B cell (primary cell): Measurements from ENCODE around the gene LACTB. TPM values are rescaled to one million over a fixed set of nuclear protein-coding genes. Genes with fewer than 3 reads are reported as not detected.

ENCODE experiments used
- ATAC-seq: fragments of 200-7000 bp; cut with Tn5 transposase; one replicate; pipeline ENCODE4 v1.10.0; 2021; ENCODE audit warnings: low read depth, mild to moderate bottlenecking, moderate number of reproducible peaks, moderate library complexity
- CTCF ChIA-PET: fragments of 350-600 bp; sonication (Branson Sonifier 250); formaldehyde crosslinking; loops from one replicate; lab custom pipeline; 2021; ENCODE audit warnings: antibody characterized with exemption, inconsistent platforms; lab: Charles Lee
- POLR2A ChIA-PET: fragments of 350-600 bp; sonication (Branson Sonifier 250); formaldehyde crosslinking; loops from one replicate; lab custom pipeline; 2021; ENCODE audit warnings: antibody characterized with exemption; lab: Charles Lee
- DNase-seq: peaks from one replicate; pipeline ENCODE4 v3.0.0; 2013
- H2AFZ ChIP-seq: 2 replicates; pipeline ENCODE4 v1.6.1; 2012; ENCODE audit warnings: mild to moderate bottlenecking, low read depth, low read length; ENCODE audit not compliant: insufficient read depth, poor library complexity, severe bottlenecking
- H3K27ac ChIP-seq, 2 donors: 1 replicate in 1 of 2; 2 replicates in 1 of 2; pipeline ENCODE4 v1.5.1; 2012 to 2013; ENCODE audit warnings: low read length in 2 of 2, mild to moderate bottlenecking in 2 of 2, moderate library complexity in 1 of 2
- H3K27me3 ChIP-seq, 4 experiments: fragments of 200-600 bp in 1 of 4; sonication (generic) in 1 of 4; replicated peaks in 1 of 4; 1 replicate in 2 of 4; 2 replicates in 2 of 4; pipeline versions ENCODE4 v1.6.1 to v1.7.0; 2013 to 2016; ENCODE audit warnings: low read length in 3 of 4, mild to moderate bottlenecking in 2 of 4, mixed read lengths in 1 of 4, moderate library complexity in 1 of 4; ENCODE audit not compliant: insufficient read depth in 4 of 4, control insufficient read depth in 3 of 4; ENCODE audit errors: control extremely low read depth in 1 of 4
- H3K36me3 ChIP-seq, 2 experiments: replicated peaks in 1 of 2; 1 replicate in 1 of 2; 2 replicates in 1 of 2; pipeline versions ENCODE4 v1.6.1 to v1.7.1; 2013; ENCODE audit warnings: low read length in 1 of 2; ENCODE audit not compliant: insufficient read depth in 2 of 2, control insufficient read depth in 1 of 2; ENCODE audit errors: control extremely low read depth in 1 of 2, extremely low read depth in 1 of 2
- H3K4me1 ChIP-seq, 2 donors: fragments of 200-600 bp in 1 of 2; sonication (generic) in 1 of 2; 1 replicate in 1 of 2; 2 replicates in 1 of 2; pipeline versions ENCODE4 v1.5.1 to v1.6.1; 2013 to 2017; ENCODE audit warnings: low read length in 2 of 2; ENCODE audit not compliant: control insufficient read depth in 2 of 2, insufficient read depth in 2 of 2
- H3K4me2 ChIP-seq: replicated peaks from 2 replicates; pipeline ENCODE3; 2012; ENCODE audit warnings: mild to moderate bottlenecking, low read depth, low read length; ENCODE audit not compliant: poor library complexity, severe bottlenecking
- H3K4me3 ChIP-seq, 5 experiments: fragments of 200-600 bp in 1 of 5; sonication (generic) in 1 of 5; 1 replicate in 3 of 5; 2 replicates in 2 of 5; pipeline versions ENCODE4 v1.5.1 to v1.7.0; 2011 to 2016; ENCODE audit warnings: low read length in 4 of 5, mild to moderate bottlenecking in 4 of 5, low read depth in 2 of 5, control low read depth in 1 of 5, moderate library complexity in 1 of 5; ENCODE audit not compliant: insufficient read depth in 1 of 5; ENCODE audit errors: control extremely low read depth in 1 of 5, extremely low read depth in 1 of 5
- H3K79me2 ChIP-seq: fragments of 200-600 bp; sonication (generic); one replicate; pipeline ENCODE4 v1.6.0; 2016; ENCODE audit warnings: low read length; ENCODE audit not compliant: control insufficient read depth, insufficient read depth
- H3K9ac ChIP-seq: fragments of 200-600 bp; sonication (generic); 2 replicates; pipeline ENCODE4 v1.6.1; 2017; ENCODE audit warnings: mild to moderate bottlenecking, low read length, moderate library complexity
- H3K9me3 ChIP-seq, 3 donors: one replicate each; pipeline versions ENCODE4 v1.6.1 to v1.7.1; 2013; ENCODE audit warnings: low read length in 2 of 3; ENCODE audit not compliant: control insufficient read depth in 2 of 3, insufficient read depth in 1 of 3; ENCODE audit errors: control extremely low read depth in 1 of 3
- H4K20me1 ChIP-seq: 2 replicates; pipeline ENCODE4 v1.6.0; 2012; ENCODE audit warnings: mild to moderate bottlenecking, low read length; ENCODE audit not compliant: insufficient read depth, control insufficient read depth, poor library complexity, severe bottlenecking
- H3K27ac Mint-ChIP-seq: one replicate; pipeline ENCODE4 v1.8.0; 2021; ENCODE audit warnings: mixed read lengths
- H3K27me3 Mint-ChIP-seq: one replicate; pipeline ENCODE4 v1.8.0; 2021; ENCODE audit warnings: mixed read lengths
- H3K4me1 Mint-ChIP-seq: one replicate; pipeline ENCODE4 v1.8.0; 2021; ENCODE audit warnings: mixed read lengths
- H3K4me3 Mint-ChIP-seq: one replicate; pipeline ENCODE4 v1.8.0; 2021; ENCODE audit warnings: mixed read lengths
- H3K9me3 Mint-ChIP-seq: one replicate; pipeline ENCODE4 v1.8.0; 2022; ENCODE audit warnings: mixed read lengths; ENCODE audit not compliant: insufficient read depth
- CTCF ChIP-seq: fragments of 200-600 bp; IDR thresholded peaks from one replicate; pipeline ENCODE4 v1.8.0; 2022; ENCODE audit warnings: antibody characterized with exemption, mild to moderate bottlenecking
- EZH2 ChIP-seq: IDR thresholded peaks from 2 replicates; pipeline ENCODE4 v1.6.1; 2012; ENCODE audit warnings: borderline replicate concordance, low read depth, mild to moderate bottlenecking, moderate library complexity, low read length; ENCODE audit not compliant: insufficient read depth, poor library complexity, severe bottlenecking
- WGBS: methylation state at CpG from one replicate; pipeline ENCODE4 v1.1.5; 2013; ENCODE audit warnings: missing lambda C conversion rate; ENCODE audit not compliant: insufficient coverage; 5-methylcytosine and 5-hydroxymethylcytosine counted together
- intact Hi-C: fragments of 100-400 bp; cut with micrococcal nuclease; formaldehyde crosslinking; loops from one replicate; pipeline ENCODE4 v1.10.0; 2022
- polyA plus RNA-seq: library from polyadenylated mRNA; depleted of rRNA; stranded (reverse); fragments of >200 nt; gene quantifications from 2 replicates; pipeline ENCODE4 v1.2.3, GENCODE V29; 2012
- total RNA-seq, 2 donors: library from RNA; stranded (reverse); fragments of 120-200 nt in 1 of 2; gene quantifications; 1 replicate in 1 of 2; 2 replicates in 1 of 2; pipeline versions ENCODE4 v1.2.3 to v1.2.4, GENCODE V29; 2013 to 2022

LACTB gene
- total and polyA plus RNA-seq, 2 donors (not counting 1 experiment from before 2014, with no cell fraction given), result 5.0 to 20.0 TPM

- Histone ChIP-seq H3K4me1 (no peaks in the 10 kb centered on the region), H3K9ac (no peak overlapping the region), H3K36me3 (no peaks in the 10 kb centered on the region), H3K4me2 (no peak overlapping the region), H3K27me3 (peaks cover 0 to 11% (median 0%) of the 10 kb centered on the region in 4 experiments), H3K27ac (no peak overlapping the region), H4K20me1 (no peaks in the 10 kb centered on the region), H3K9me3 (no peaks in the 10 kb centered on the region), H3K4me3 (no peak overlapping the region), H2AFZ (no peak overlapping the region), H3K79me2 (no peaks in the 10 kb centered on the region)
- no peak for DNase-seq
- no peaks in the 10 kb centered on the region for H3K4me1 Mint-ChIP-seq
- H3K4me3 Mint-ChIP-seq, result no peak overlapping the region
- peaks cover 15% of the 10 kb centered on the region for H3K27me3 Mint-ChIP-seq
- POLR2A ChIA-PET, result no interaction called here
- no peak overlapping the region for H3K27ac Mint-ChIP-seq
- intact Hi-C loops, result no loop called here
- ATAC-seq, result no peak
- H3K9me3 Mint-ChIP-seq, result no peaks in the 10 kb centered on the region
- WGBS, result no CpG with 5 or more reads among the region's 1 CpG
- TF ChIP-seq CTCF (no peak), EZH2 (no peak)
- CTCF ChIA-PET, result interaction anchor here (1.3 kb wide), 1 partner anchor 10 kb away, joined by 5 read pairs; no protein-coding TSS in a partner anchor
Measured at GRCh38 chr15:63084806-63085205, 36.9 kb upstream of the LACTB start.

- Histone ChIP-seq H3K4me1 (no peaks in the 10 kb centered on the region), H3K36me3 (no peaks in the 10 kb centered on the region), H3K4me3 (no peak overlapping the region), H2AFZ (no peak overlapping the region), H4K20me1 (no peaks in the 10 kb centered on the region), H3K9ac (no peak overlapping the region), H3K9me3 (no peaks in the 10 kb centered on the region), H3K4me2 (no peak overlapping the region), H3K27ac (no peak overlapping the region), H3K79me2 (no peaks in the 10 kb centered on the region), H3K27me3 (peaks cover 0 to 9% (median 0%) of the 10 kb centered on the region in 4 experiments)
- no peaks in the 10 kb centered on the region for H3K4me1 Mint-ChIP-seq
- ATAC-seq, result no peak
- peaks cover 10% of the 10 kb centered on the region for H3K27me3 Mint-ChIP-seq
- H3K9me3 Mint-ChIP-seq, result no peaks in the 10 kb centered on the region
- WGBS, result no CpG with 5 or more reads among the region's 4 CpGs
- ChIA-PET POLR2A (no interaction called here), CTCF (interaction anchor here (1.3 kb wide), 1 partner anchor 10 kb away, joined by 5 read pairs; no protein-coding TSS in a partner anchor)
- no peak overlapping the region for H3K27ac Mint-ChIP-seq
- intact Hi-C loops, result no loop called here
- H3K4me3 Mint-ChIP-seq, result no peak overlapping the region
- TF ChIP-seq CTCF, result no peak
- TF ChIP-seq EZH2, result no peak
- no peak for DNase-seq
Measured at GRCh38 chr15:63085289-63085688, 36.4 kb upstream of the LACTB start.
